Sigmoid colon (tissue), 3 donors: ENCODE results near the gene GRB10.

ENCODE experiments used
- CTCF ChIP-seq, 4 experiments: fragments of 450-650 bp in 3 of 4; fragments of 200-600 bp in 1 of 4; IDR thresholded peaks; one replicate each; pipeline ENCODE4 v1.5.1; 2016 to 2019; ENCODE audit warnings: antibody characterized with exemption in 4 of 4, mild to moderate bottlenecking in 3 of 4, moderate library complexity in 2 of 4
- POLR2A ChIP-seq, 2 donors: fragments of 450-650 bp; IDR thresholded peaks; one replicate each; pipeline ENCODE4 v1.6.1; 2016; ENCODE audit warnings: antibody characterized with exemption in 2 of 2, mild to moderate bottlenecking in 2 of 2, moderate library complexity in 2 of 2

GRCh38 chr7:50778189-50778588 is 4.5 kb downstream of the GRB10 start:
- TF ChIP-seq CTCF (IDR thresholded peaks at IDR 0.05) (no peak), POLR2A (IDR thresholded peaks at IDR 0.05) (no peak)
